MM.1S (cell line): ENCODE measurements around the gene ADGRL1.
"Not testable (repeated sequence)": the region's sequence is repeated elsewhere in the genome, so short reads cannot be mapped to it uniquely, and the experiment has no call there.

Source experiments
- DNase-seq: peaks from one replicate; pipeline ENCODE4 v3.0.0-alpha.2; 2015
- H2AFZ ChIP-seq: fragments of 300-600 bp; sonication (generic); 2 replicates; pipeline ENCODE4 v1.6.0; 2016; ENCODE audit warnings: antibody characterized with exemption, low read length
- H3F3A ChIP-seq: fragments of 300-600 bp; sonication (generic); 2 replicates; pipeline ENCODE4 v1.6.1; 2016; ENCODE audit warnings: mild to moderate bottlenecking, antibody characterized with exemption, low read length, moderate library complexity, mixed read lengths; ENCODE audit not compliant: insufficient read depth
- H3K27ac ChIP-seq: fragments of 300-600 bp; sonication (generic); 2 replicates; pipeline ENCODE4 v1.5.1; 2016; ENCODE audit warnings: mild to moderate bottlenecking, low read length
- H3K27me3 ChIP-seq: fragments of 300-600 bp; sonication (generic); replicated peaks from 2 replicates; pipeline ENCODE4 v1.6.0; 2016; ENCODE audit warnings: low read length; ENCODE audit not compliant: insufficient read depth
- H3K36me3 ChIP-seq: fragments of 300-600 bp; sonication (generic); replicated peaks from 2 replicates; pipeline ENCODE4 v1.6.1; 2016; ENCODE audit warnings: mild to moderate bottlenecking, low read length, mixed read lengths; ENCODE audit not compliant: insufficient read depth
- H3K4me1 ChIP-seq: fragments of 300-600 bp; sonication (generic); 2 replicates; pipeline ENCODE4 v1.6.1; 2016; ENCODE audit warnings: low read length, mixed read lengths
- H3K4me2 ChIP-seq: fragments of 300-600 bp; sonication (generic); 2 replicates; pipeline ENCODE4 v1.6.0; 2016; ENCODE audit warnings: low read depth, low read length
- H3K4me3 ChIP-seq: fragments of 300-600 bp; sonication (generic); 2 replicates; pipeline ENCODE4 v1.5.1; 2016; ENCODE audit warnings: low read length, mixed read lengths
- H3K79me2 ChIP-seq: fragments of 300-600 bp; sonication (generic); 2 replicates; pipeline ENCODE4 v1.6.1; 2016; ENCODE audit warnings: mixed run types, low read length, mixed read lengths
- H3K9ac ChIP-seq: fragments of 300-600 bp; sonication (generic); 2 replicates; pipeline ENCODE4 v1.6.1; 2016; ENCODE audit warnings: low read length, mixed read lengths
- H3K9me2 ChIP-seq: fragments of 300-600 bp; sonication (generic); replicated peaks from 2 replicates; pipeline ENCODE4 v1.6.1; 2016; ENCODE audit warnings: mild to moderate bottlenecking, low read length, mixed read lengths; ENCODE audit not compliant: insufficient read depth
- H3K9me3 ChIP-seq: fragments of 300-600 bp; sonication (generic); replicated peaks from 2 replicates; pipeline ENCODE4 v1.6.1; 2016; ENCODE audit warnings: mild to moderate bottlenecking, low read length, mixed read lengths; ENCODE audit not compliant: insufficient read depth
- H4K20me1 ChIP-seq: fragments of 300-600 bp; sonication (generic); 2 replicates; pipeline ENCODE4 v1.6.1; 2016; ENCODE audit warnings: mild to moderate bottlenecking, low read length, moderate library complexity, mixed read lengths; ENCODE audit not compliant: insufficient read depth
- EZH2 ChIP-seq: fragments of 300-600 bp; sonication (generic); optimal IDR thresholded peaks from 2 replicates; pipeline ENCODE3; 2017; ENCODE audit warnings: low read depth, mild to moderate bottlenecking, antibody characterized with exemption, low read length, mixed read lengths
- EZH2phosphoT487 ChIP-seq: fragments of 300-600 bp; sonication (generic); IDR thresholded peaks from 2 replicates; pipeline ENCODE4 v1.6.1; 2018; ENCODE audit warnings: antibody characterized with exemption, low read length
- TF ChIP-seq, protein P1 (sequence below): fragments of 300-600 bp; sonication (generic); IDR thresholded peaks from 2 replicates; pipeline ENCODE4 v1.5.1; 2016; ENCODE audit warnings: antibody characterized with exemption, low read length, mixed read lengths

The ADGRL1 gene

DNA sequence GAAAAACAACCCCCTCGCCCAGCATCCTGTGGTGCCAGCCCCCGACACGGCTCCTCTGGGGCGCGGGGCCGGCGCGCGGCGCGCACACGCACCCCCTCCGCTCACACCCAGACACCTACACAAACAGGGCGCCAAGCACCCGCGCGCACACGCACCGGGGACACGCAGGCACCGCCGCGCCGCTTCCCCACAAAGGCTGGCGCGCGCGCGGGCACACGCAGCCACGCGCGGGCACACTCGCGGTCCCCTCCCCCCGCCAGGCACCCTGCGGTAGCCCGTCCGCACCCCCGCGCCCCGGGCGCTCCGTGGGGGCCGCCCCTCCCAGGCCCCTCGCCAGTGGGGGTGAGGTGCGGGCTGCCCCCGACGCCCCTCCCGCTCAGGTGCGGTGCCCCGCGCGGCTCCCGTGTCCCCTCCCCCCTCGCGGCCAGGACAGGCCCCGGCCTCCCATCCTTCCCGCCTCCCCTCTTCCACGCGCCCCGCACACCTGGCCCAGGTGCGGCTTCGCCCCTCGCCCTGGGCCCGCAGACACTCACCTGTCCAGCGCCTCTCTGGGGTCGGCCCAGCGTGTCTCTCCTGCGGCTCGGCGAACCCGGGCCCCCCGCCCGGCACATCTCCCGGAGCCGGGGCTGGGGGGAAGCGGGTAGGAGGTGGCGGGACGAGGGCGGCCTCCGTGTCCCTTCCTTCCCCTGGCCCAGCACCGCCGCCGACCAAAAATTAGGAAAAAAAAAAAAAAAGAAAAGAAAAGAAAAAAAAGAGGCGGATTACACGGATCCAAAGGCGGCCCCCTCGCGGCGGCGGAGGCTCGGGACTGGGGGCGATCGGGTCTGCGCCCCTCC lies at the start of gene ADGRL1:
Gene ADGRL1, minus strand, starts transcription at position 718 of the 836 bp plus-strand sequence. CDS start 22,567 bp downstream, outside the sequence.
- H3K27ac ChIP-seq, H3K4me1 ChIP-seq, H3K36me3 ChIP-seq, H3K79me2 ChIP-seq, DNase-seq, H3K9me3 ChIP-seq, H3F3A ChIP-seq, H3K9me2 ChIP-seq, H4K20me1 ChIP-seq: not testable (repeated sequence)
- H3K4me3 ChIP-seq: peak within 1 kb of the TSS; percentile 62
- peak within 1 kb of the TSS; percentile 85 for H3K4me2 ChIP-seq
- H3K9ac ChIP-seq: peak within 1 kb of the TSS; percentile 37; the same call in 1 of the 2 replicates
- peaks cover 51% of the 10 kb centered on the region for H3K27me3 ChIP-seq
- peak within 1 kb of the TSS; percentile 80 for H2AFZ ChIP-seq

DNA sequence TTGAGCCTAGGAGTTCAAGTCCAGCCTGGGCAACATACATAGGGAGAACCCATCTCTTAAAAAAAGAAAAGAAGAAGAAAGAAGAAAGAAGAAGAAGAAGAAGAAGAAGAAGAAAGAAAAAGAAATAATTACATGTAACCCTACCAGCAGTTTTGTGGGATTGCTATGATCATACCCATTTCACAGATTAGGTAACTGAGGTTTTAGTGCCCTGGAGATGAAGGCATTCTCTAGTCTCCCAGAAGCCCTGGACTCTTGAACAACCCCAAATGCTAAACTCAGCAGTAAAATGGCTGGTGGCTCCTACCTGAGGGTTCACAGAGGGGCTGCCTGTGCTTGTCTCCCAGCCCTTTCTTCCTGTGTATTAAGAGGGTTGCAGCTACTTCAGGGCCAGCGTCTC lies 49.3 kb upstream of the ADGRL1 start:
- H2AFZ ChIP-seq, H3K4me2 ChIP-seq, H3K4me1 ChIP-seq, H4K20me1 ChIP-seq, H3K9ac ChIP-seq, H3F3A ChIP-seq, DNase-seq, H3K27ac ChIP-seq, H3K36me3 ChIP-seq, H3K4me3 ChIP-seq, H3K79me2 ChIP-seq, H3K9me3 ChIP-seq, H3K9me2 ChIP-seq: not testable (repeated sequence)
- peaks cover 55% of the 10 kb centered on the region for H3K27me3 ChIP-seq

DNA sequence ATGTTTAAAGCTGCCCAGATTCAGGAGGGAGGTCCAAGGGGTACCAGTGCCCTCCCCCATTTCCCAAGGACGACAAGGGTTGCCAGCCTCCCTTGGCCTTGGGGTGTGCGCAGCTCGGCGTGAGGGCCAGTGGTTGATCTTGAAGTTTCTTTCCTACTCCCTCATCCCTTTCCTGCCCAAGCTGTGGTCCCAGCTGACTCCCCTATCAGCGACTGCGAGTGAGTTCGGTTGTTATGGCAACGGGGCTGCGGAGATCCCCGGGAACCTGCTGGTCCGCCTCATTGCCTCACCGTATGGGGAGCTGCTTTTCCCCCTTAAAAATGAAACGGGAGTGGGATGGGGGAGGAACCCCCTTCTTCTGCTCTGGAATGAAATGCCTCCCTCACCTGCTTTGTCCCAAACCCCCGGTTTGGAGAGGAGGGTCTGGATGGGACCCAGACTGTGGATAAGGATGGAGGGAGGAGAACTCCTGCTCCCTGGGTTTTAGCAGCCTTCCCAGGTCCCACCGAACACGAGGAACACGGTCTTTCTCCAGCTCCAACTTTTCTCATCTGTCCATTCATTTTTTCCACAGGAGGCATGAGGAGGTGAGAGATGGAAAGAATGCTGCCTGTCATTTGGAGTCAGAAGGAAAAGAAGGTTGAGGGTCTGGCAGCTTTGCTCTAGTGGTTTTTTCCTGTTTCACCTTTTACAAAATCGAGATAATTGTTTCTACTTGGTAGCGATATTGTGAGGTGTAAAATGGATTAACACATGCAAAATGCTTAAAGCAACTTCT lies 48.0 kb upstream of the ADGRL1 start:
- H3K4me3 ChIP-seq, DNase-seq, H3K4me2 ChIP-seq, H3K4me1 ChIP-seq, H3K27ac ChIP-seq, H3K9me3 ChIP-seq, H3K79me2 ChIP-seq, H3K9ac ChIP-seq, H3F3A ChIP-seq, H3K9me2 ChIP-seq, H3K36me3 ChIP-seq, H4K20me1 ChIP-seq, H2AFZ ChIP-seq: not testable (repeated sequence)
- peaks cover 54% of the 10 kb centered on the region for H3K27me3 ChIP-seq

DNA sequence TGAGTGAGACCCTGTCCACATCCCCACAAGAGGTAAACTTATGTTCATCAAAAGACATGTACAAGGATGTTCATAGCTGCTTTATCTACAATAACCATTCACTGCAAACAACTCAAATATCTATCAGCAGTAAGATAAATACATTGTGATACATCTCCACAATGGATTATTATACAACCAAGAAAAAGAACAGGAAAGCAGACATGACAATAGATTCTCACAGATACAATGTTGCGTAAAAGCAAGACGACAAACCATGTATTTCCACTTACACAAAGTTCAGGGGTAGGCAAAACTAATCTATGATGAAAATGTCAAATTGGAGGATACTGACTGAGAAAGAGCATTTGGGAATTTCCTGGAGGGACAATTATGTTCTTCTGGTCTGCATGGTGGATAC lies 46.2 kb upstream of the ADGRL1 start:
- not testable (repeated sequence) for H3F3A ChIP-seq, H3K4me3 ChIP-seq, H3K79me2 ChIP-seq, H3K9ac ChIP-seq, H4K20me1 ChIP-seq, DNase-seq, H3K36me3 ChIP-seq, H2AFZ ChIP-seq, H3K4me2 ChIP-seq, H3K9me3 ChIP-seq, H3K4me1 ChIP-seq, H3K9me2 ChIP-seq, H3K27ac ChIP-seq
- H3K27me3 ChIP-seq: peaks cover 56% of the 10 kb centered on the region

DNA sequence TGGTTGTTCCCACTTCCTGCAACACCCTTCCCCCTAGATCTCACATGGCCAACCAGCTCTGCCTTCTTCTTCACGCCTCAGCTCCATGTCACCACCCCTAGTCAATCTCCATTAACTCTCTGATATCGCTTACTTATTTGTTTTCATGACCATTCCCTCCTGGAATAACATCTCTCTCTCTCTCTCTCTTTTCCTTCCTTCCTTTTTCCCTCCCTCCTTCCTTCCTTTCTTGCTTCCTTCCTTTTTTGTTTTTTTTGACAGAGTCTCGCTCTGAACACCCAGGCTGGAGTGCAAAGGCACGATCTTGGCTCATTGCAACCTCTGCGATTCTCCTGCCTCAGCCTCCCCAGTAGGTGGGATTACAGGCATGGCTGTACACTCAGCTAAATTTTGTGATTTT lies 44.9 kb upstream of the ADGRL1 start:
- H2AFZ ChIP-seq: no peak overlapping the region
- no peaks in the 10 kb centered on the region for H3F3A ChIP-seq
- no peak overlapping the region for H3K27ac ChIP-seq
- peaks cover 59% of the 10 kb centered on the region for H3K27me3 ChIP-seq
- H3K36me3 ChIP-seq: no peaks in the 10 kb centered on the region
- no peak overlapping the region for H3K9ac ChIP-seq
- H3K9me2 ChIP-seq: no peaks in the 10 kb centered on the region
- H3K4me3 ChIP-seq: no peak overlapping the region
- no peak overlapping the region for H3K4me2 ChIP-seq
- H3K9me3 ChIP-seq: no peaks in the 10 kb centered on the region
- no peaks in the 10 kb centered on the region for H3K79me2 ChIP-seq
- DNase-seq: no peak
- TF ChIP-seq EZH2phosphoT487 (no peak), EZH2 (no peak)
- TF ChIP-seq, protein P1, sequence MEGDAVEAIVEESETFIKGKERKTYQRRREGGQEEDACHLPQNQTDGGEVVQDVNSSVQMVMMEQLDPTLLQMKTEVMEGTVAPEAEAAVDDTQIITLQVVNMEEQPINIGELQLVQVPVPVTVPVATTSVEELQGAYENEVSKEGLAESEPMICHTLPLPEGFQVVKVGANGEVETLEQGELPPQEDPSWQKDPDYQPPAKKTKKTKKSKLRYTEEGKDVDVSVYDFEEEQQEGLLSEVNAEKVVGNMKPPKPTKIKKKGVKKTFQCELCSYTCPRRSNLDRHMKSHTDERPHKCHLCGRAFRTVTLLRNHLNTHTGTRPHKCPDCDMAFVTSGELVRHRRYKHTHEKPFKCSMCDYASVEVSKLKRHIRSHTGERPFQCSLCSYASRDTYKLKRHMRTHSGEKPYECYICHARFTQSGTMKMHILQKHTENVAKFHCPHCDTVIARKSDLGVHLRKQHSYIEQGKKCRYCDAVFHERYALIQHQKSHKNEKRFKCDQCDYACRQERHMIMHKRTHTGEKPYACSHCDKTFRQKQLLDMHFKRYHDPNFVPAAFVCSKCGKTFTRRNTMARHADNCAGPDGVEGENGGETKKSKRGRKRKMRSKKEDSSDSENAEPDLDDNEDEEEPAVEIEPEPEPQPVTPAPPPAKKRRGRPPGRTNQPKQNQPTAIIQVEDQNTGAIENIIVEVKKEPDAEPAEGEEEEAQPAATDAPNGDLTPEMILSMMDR: no peak
- no peaks in the 10 kb centered on the region for H4K20me1 ChIP-seq
- no peaks in the 10 kb centered on the region for H3K4me1 ChIP-seq

DNA sequence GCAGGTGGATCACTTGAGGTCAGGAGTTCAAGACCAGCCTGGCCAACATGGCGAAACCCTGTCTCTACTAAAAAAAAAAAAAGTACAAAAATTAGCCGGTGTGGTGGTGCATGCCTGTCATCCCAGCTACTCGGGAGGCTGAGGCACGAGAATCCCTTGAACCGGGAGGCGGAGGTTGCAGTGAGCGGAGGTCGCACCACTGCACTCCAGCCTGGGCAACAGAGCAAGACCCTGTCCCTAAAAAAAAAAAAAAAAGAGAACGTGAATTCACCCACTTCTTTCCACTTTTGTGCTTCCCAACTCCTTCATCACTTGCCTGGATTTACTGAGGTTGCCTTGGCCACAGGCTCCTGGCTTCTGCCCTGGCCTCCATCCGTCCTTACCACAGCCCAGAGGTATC lies 44.3 kb upstream of the ADGRL1 start:
- not testable (repeated sequence) for H3K36me3 ChIP-seq, H3K4me1 ChIP-seq, H3K4me2 ChIP-seq

DNA sequence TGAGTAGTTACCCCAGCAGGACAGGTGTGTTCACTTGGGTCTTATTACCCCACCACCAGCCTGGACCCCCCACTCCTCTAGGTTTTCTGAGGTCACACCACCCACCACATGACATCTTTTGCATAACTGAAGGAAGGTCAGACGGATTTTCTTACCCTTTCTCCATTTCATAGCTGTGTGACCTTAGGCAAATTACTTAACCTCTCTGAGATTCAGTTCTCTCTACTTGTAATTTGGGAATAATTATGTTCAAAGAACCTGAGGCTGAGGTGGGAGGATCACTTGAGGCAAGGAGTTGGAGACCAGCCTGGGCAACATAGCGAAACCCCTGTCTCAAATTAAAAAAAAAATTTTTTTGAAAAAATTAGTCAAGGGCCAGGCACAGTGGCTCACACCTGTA lies 43.9 kb upstream of the ADGRL1 start:
- not testable (repeated sequence) for H3K79me2 ChIP-seq, H4K20me1 ChIP-seq, DNase-seq, H3K4me1 ChIP-seq, H3K36me3 ChIP-seq, H3K27ac ChIP-seq, H3F3A ChIP-seq, H3K4me3 ChIP-seq, H3K9me3 ChIP-seq, H2AFZ ChIP-seq, H3K4me2 ChIP-seq, H3K9me2 ChIP-seq, H3K9ac ChIP-seq
- H3K27me3 ChIP-seq: peaks cover 60% of the 10 kb centered on the region

More for the DNA sequence above, 44.3 kb upstream of the ADGRL1 start:
- not testable (repeated sequence) for H2AFZ ChIP-seq, H3K9me2 ChIP-seq, H3F3A ChIP-seq, DNase-seq, H3K9me3 ChIP-seq, H3K79me2 ChIP-seq, H3K9ac ChIP-seq, H3K4me3 ChIP-seq, H4K20me1 ChIP-seq, H3K27ac ChIP-seq
- H3K27me3 ChIP-seq: peaks cover 56% of the 10 kb centered on the region
